Ascending aorta (tissue), 2 donors: ENCODE results near the gene PELI3. TPM values are rescaled to one million over a fixed set of nuclear protein-coding genes. Genes with fewer than 3 reads are reported as not detected.

Experiments
- DNase-seq, 2 donors: peaks; one replicate each; pipeline ENCODE4 v3.0.0-alpha.2; 2019; ENCODE audit warnings: low spot score in 2 of 2
- H3K27ac ChIP-seq, 2 donors: fragments of 200-600 bp; sonication (generic); one replicate each; pipeline ENCODE4 v1.5.1; 2016 to 2017; ENCODE audit warnings: mild to moderate bottlenecking in 1 of 2
- H3K27me3 ChIP-seq: fragments of 200-600 bp; sonication (generic); one replicate; pipeline ENCODE4 v1.5.1; 2017
- H3K36me3 ChIP-seq, 2 donors: fragments of 200-600 bp; sonication (generic); one replicate each; pipeline ENCODE4 v1.5.1; 2016
- H3K4me1 ChIP-seq, 2 donors: fragments of 200-600 bp; sonication (generic); one replicate each; pipeline ENCODE4 v1.5.1; 2016 to 2017; ENCODE audit warnings: mild to moderate bottlenecking in 1 of 2
- H3K4me3 ChIP-seq, 2 donors: fragments of 200-600 bp; sonication (generic); one replicate each; pipeline ENCODE4 v1.5.1; 2016 to 2017; ENCODE audit warnings: mild to moderate bottlenecking in 1 of 2
- H3K9me3 ChIP-seq, 2 donors: fragments of 200-600 bp; sonication (generic); one replicate each; pipeline ENCODE4 v1.5.1; 2016
- CTCF ChIP-seq, 3 experiments: fragments of 200-600 bp in 2 of 3; fragments of 450-650 bp in 1 of 3; sonication (generic) in 2 of 3; IDR thresholded peaks; one replicate each; pipeline ENCODE4 v1.5.1; 2016 to 2019; ENCODE audit warnings: antibody characterized with exemption in 3 of 3, mild to moderate bottlenecking in 1 of 3, moderate library complexity in 1 of 3
- intact Hi-C: fragments of 100-400 bp; cut with DNase I; formaldehyde crosslinking; loops from one replicate; pipeline ENCODE4 v1.15.1; 2023
- total RNA-seq: library from RNA; depleted of rRNA; stranded (reverse); fragments of >200 nt; gene quantifications from one replicate; pipeline ENCODE4 v1.1.0, GENCODE V29; 2016

Gene PELI3
- total RNA-seq, 1 donor from 2014 or later: 13.2 TPM

- intact Hi-C loops: loop anchor here (1.0 to 5.0 kb wide), 4 partner anchors 15 to 377 kb away; partner anchors contain the start of genes DPP3, MRPL11 and RCE1
- Histone ChIP-seq H3K4me3 (peak overlapping the region; percentile 77 to 92), H3K27ac (peak overlapping the region; percentile 66 to 69), H3K27me3 (no peaks in the 10 kb centered on the region), H3K4me1 (peaks cover 10 to 14% of the 10 kb centered on the region in 2 donors), H3K36me3 (peaks cover 0 to 4% of the 10 kb centered on the region in 2 donors), H3K9me3 (no peaks in the 10 kb centered on the region)
- DNase-seq: no peak
- no peak for TF ChIP-seq CTCF (IDR thresholded peaks at IDR 0.05)
Observed at GRCh38 chr11:66465373-66466224, 1.1 kb upstream of the PELI3 start.

- TF ChIP-seq CTCF (IDR thresholded peaks at IDR 0.05): peak; percentile 28 to 55 (median 29)
- peak overlapping the region in 1 of 2 donors; percentile 54 for H3K27ac ChIP-seq
- intact Hi-C loops: loop anchor here (2.0 to 5.0 kb wide), 3 partner anchors 28 to 375 kb away; partner anchors contain the start of genes MRPL11 and RCE1
Observed at GRCh38 chr11:66467034-66467659, 442 bp downstream of the PELI3 start.

GRCh38 chr11:66467756-66468155 lies 1.1 kb downstream of the PELI3 start:
- Histone ChIP-seq H3K27ac (no peak overlapping the region), H3K4me3 (peak overlapping the region; percentile 77 to 92), H3K36me3 (peaks cover 14 to 19% of the 10 kb centered on the region in 2 donors), H3K27me3 (no peaks in the 10 kb centered on the region), H3K4me1 (peaks cover 10 to 14% of the 10 kb centered on the region in 2 donors), H3K9me3 (no peaks in the 10 kb centered on the region)
- intact Hi-C loops: loop anchor here (2.0 to 5.0 kb wide), 3 partner anchors 29 to 375 kb away; partner anchors contain the start of genes MRPL11 and RCE1
- TF ChIP-seq CTCF (IDR thresholded peaks at IDR 0.05): no peak
- DNase-seq: peak in 1 of 2 donors; percentile 73

More at GRCh38 chr11:66467034-66467659, 442 bp downstream of the PELI3 start:
- Histone ChIP-seq H3K4me3 (peak overlapping the region; percentile 77 to 92), H3K27me3 (no peaks in the 10 kb centered on the region), H3K9me3 (no peaks in the 10 kb centered on the region), H3K4me1 (peaks cover 10 to 14% of the 10 kb centered on the region in 2 donors), H3K36me3 (peaks cover 8 to 12% of the 10 kb centered on the region in 2 donors)
- peak in 1 of 2 donors; percentile 69 for DNase-seq

GRCh38 chr11:66468691-66469090 lies 2.0 kb downstream of the PELI3 start:
- H3K9me3 ChIP-seq: no peaks in the 10 kb centered on the region
- H3K36me3 ChIP-seq: peaks cover 23 to 28% of the 10 kb centered on the region in 2 donors
- no peaks in the 10 kb centered on the region for H3K27me3 ChIP-seq
- DNase-seq: no peak
- no peak overlapping the region for H3K4me3 ChIP-seq
- H3K27ac ChIP-seq: no peak overlapping the region
- TF ChIP-seq CTCF (IDR thresholded peaks at IDR 0.05): no peak
- H3K4me1 ChIP-seq: peaks cover 10 to 14% of the 10 kb centered on the region in 2 donors
- intact Hi-C loops: loop anchor here (5.0 kb wide), 1 partner anchor 374 kb away; the partner anchor contains the start of gene RCE1

GRCh38 chr11:66469441-66469840 lies 2.7 kb downstream of the PELI3 start:
- Histone ChIP-seq H3K27me3 (no peaks in the 10 kb centered on the region), H3K9me3 (no peaks in the 10 kb centered on the region), H3K36me3 (peaks cover 24 to 35% of the 10 kb centered on the region in 2 donors), H3K27ac (no peak overlapping the region), H3K4me1 (peaks cover 10 to 14% of the 10 kb centered on the region in 2 donors), H3K4me3 (no peak overlapping the region)
- DNase-seq: no peak
- intact Hi-C loops: loop anchor here (5.0 kb wide), 1 partner anchor 373 kb away; the partner anchor contains the start of gene RCE1
- TF ChIP-seq CTCF (IDR thresholded peaks at IDR 0.05): no peak
